Measurements from ENCODE around the gene NTF4.

NTF4 gene

GRCh38 chr19:49016067-49016839 lies 48.4 kb downstream of the NTF4 start:
- no peaks in the 10 kb centered on the region for H3K9me3 ChIP-seq (ENCODE audit: insufficient read depth, low read length)
- TF ChIP-seq ZNF274 (IDR thresholded peaks at IDR 0.05; ENCODE audit: low read depth, low read length) (no peak), YY1 (IDR thresholded peaks at IDR 0.05; ENCODE audit: insufficient read depth, insufficient read length) (no peak), SUZ12 (IDR thresholded peaks at IDR 0.05; ENCODE audit: extremely low read depth, insufficient read depth, insufficient read length) (no peak)
- no peak overlapping the region for H3K9ac ChIP-seq (ENCODE audit: insufficient read length, low read depth)
- DNase-seq (ENCODE audit: low read depth, low spot score) = no peak
- no peaks in the 10 kb centered on the region for H3K27me3 ChIP-seq (ENCODE audit: insufficient read depth, insufficient read length)
- no peak overlapping the region for H3K4me3 ChIP-seq (ENCODE audit: insufficient read length, low read depth)
- peaks cover 6% of the 10 kb centered on the region for H3K4me1 ChIP-seq (ENCODE audit: insufficient read depth, insufficient read length)
- H3K36me3 ChIP-seq (ENCODE audit: insufficient read depth, insufficient read length, low read length) = peaks cover 50% of the 10 kb centered on the region

- Histone ChIP-seq H3K36me3 (ENCODE audit: insufficient read depth, insufficient read length, low read length) (peaks cover 61% of the 10 kb centered on the region), H3K9ac (ENCODE audit: insufficient read length, low read depth) (no peak overlapping the region)
- TF ChIP-seq SUZ12 (IDR thresholded peaks at IDR 0.05; ENCODE audit: extremely low read depth, insufficient read depth, insufficient read length) (no peak), YY1 (IDR thresholded peaks at IDR 0.05; ENCODE audit: insufficient read depth, insufficient read length) (no peak), ZNF274 (IDR thresholded peaks at IDR 0.05; ENCODE audit: low read depth, low read length) (no peak)
These were observed 49.8 kb downstream of the NTF4 start for GRCh38 chr19:49014870-49015255.

DNA sequence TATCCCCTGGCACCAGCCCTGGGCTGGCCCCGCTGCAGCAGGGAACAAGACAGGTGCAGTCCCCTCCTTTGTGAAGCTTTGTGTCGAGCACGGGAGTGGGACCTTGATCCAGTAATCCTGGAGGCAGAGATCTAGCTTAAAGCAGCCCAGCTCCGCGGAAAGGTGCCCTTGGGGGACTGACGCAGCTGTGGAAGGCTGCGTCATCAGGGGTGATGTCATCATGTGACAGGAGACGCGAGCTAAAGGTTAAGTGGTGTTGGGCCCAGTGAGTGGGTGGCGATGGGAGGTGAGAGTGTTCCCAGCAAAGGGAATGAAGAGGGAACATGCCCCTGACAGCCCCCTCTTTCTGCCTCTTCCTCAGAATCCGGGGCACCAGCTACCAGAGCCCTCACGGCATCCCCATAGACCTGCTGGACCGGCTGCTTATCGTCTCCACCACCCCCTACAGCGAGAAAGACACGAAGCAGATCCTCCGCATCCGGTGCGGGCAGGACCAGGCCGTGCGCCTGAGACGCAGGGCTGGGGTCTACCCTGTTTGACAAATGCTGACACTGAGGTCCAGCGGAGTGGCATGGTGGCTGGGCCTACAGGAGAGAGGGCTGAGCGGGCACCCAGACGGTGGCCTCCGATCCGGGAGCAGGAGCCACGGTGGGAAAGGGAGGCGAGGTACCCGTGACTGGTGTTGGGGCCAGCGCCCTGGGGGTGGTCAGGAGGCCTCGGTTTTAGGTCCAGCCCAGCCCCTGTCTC lies 50.3 kb downstream of the NTF4 start:
- no peaks in the 10 kb centered on the region for H3K4me1 ChIP-seq (ENCODE audit: insufficient read depth, insufficient read length)
- no peaks in the 10 kb centered on the region for H3K27me3 ChIP-seq (ENCODE audit: insufficient read depth, insufficient read length)
- no peak for DNase-seq (ENCODE audit: low read depth, low spot score)
- TF ChIP-seq ZNF274 (IDR thresholded peaks at IDR 0.05; ENCODE audit: low read depth, low read length) = no peak
- TF ChIP-seq YY1 (IDR thresholded peaks at IDR 0.05; ENCODE audit: insufficient read depth, insufficient read length) = no peak
- no peak for TF ChIP-seq SUZ12 (IDR thresholded peaks at IDR 0.05; ENCODE audit: extremely low read depth, insufficient read depth, insufficient read length)
- H3K4me3 ChIP-seq (ENCODE audit: insufficient read length, low read depth) = no peak overlapping the region
- H3K9me3 ChIP-seq (ENCODE audit: insufficient read depth, low read length) = no peaks in the 10 kb centered on the region
- H3K36me3 ChIP-seq (ENCODE audit: insufficient read depth, insufficient read length, low read length) = peaks cover 67% of the 10 kb centered on the region
- H3K9ac ChIP-seq (ENCODE audit: insufficient read length, low read depth) = no peak overlapping the region

More at GRCh38 chr19:49014870-49015255, 49.8 kb downstream of the NTF4 start:
- H3K27me3 ChIP-seq (ENCODE audit: insufficient read depth, insufficient read length) = no peaks in the 10 kb centered on the region
- no peaks in the 10 kb centered on the region for H3K4me1 ChIP-seq (ENCODE audit: insufficient read depth, insufficient read length)
- H3K4me3 ChIP-seq (ENCODE audit: insufficient read length, low read depth) = no peak overlapping the region
- no peak for DNase-seq (ENCODE audit: low read depth, low spot score)
- H3K9me3 ChIP-seq (ENCODE audit: insufficient read depth, low read length) = no peaks in the 10 kb centered on the region

- Histone ChIP-seq H3K9ac (ENCODE audit: insufficient read length, low read depth) (no peak overlapping the region), H3K4me3 (ENCODE audit: insufficient read length, low read depth) (no peak overlapping the region), H3K4me1 (ENCODE audit: insufficient read depth, insufficient read length) (no peaks in the 10 kb centered on the region), H3K9me3 (ENCODE audit: insufficient read depth, low read length) (no peaks in the 10 kb centered on the region), H3K27me3 (ENCODE audit: insufficient read depth, insufficient read length) (no peaks in the 10 kb centered on the region), H3K36me3 (ENCODE audit: insufficient read depth, insufficient read length, low read length) (peaks cover 78% of the 10 kb centered on the region)
- TF ChIP-seq ZNF274 (IDR thresholded peaks at IDR 0.05; ENCODE audit: low read depth, low read length) (no peak), SUZ12 (IDR thresholded peaks at IDR 0.05; ENCODE audit: extremely low read depth, insufficient read depth, insufficient read length) (no peak), YY1 (IDR thresholded peaks at IDR 0.05; ENCODE audit: insufficient read depth, insufficient read length) (no peak)
- no peak for DNase-seq (ENCODE audit: low read depth, low spot score)
These were observed 53.4 kb downstream of the NTF4 start for GRCh38 chr19:49011194-49011593.
